K562 (cell line): ENCODE measurements around the gene TGFB1I1. TPM values are rescaled to one million over a fixed set of nuclear protein-coding genes. Genes with fewer than 3 reads are reported as not detected.
A peak's percentile ranks its signal among the peaks of the same experiment; 100 is the strongest.

Experiments
- NFE2 ChIP-seq: IDR thresholded peaks from 2 replicates; pipeline ENCODE4 v1.6.1; 2014; ENCODE audit warnings: antibody characterized with exemption, low read depth
- ZNF311 ChIP-seq: fragments of 250-450 bp; sonication (Bioruptor Pico); IDR thresholded peaks from 2 replicates; pipeline ENCODE4 v1.4.0; 2020; ENCODE audit warnings: mild to moderate bottlenecking, moderate library complexity
- polyA plus RNA-seq, 8 experiments: library from polyadenylated mRNA; depleted of rRNA in 4 of 8; stranded (reverse) in 5 of 8; unstranded in 3 of 8; fragments of >200 nt; fragmentation: Nextera tagmentation in 2 of 8; fragmentation: Illumina TruSeq in 1 of 8; extraction: Ambion mirVana in 2 of 8; extraction: Trizol in 1 of 8; gene quantifications; 2 replicates each; pipeline versions ENCODE4 v1.2.1 to v1.2.3, GENCODE V29; 2011 to 2014; ENCODE audit warnings: inconsistent platforms in 1 of 8, missing spikeins in 1 of 8
- total RNA-seq, 7 experiments: library from RNA; depleted of rRNA in 6 of 7; stranded (reverse); fragments of >200 nt in 6 of 7; fragmentation: Illumina TruSeq in 2 of 7; extraction: Trizol in 2 of 7; gene quantifications; 2 replicates each; pipeline versions ENCODE4 v1.2.1 to v1.2.3, GENCODE V29; 2011 to 2021; ENCODE audit warnings: low replicate concordance in 1 of 7
- TF ChIP-seq, protein P1 (sequence below): fragments of 450-650 bp; IDR thresholded peaks from 2 replicates; pipeline ENCODE4 v1.6.1; 2016; ENCODE audit warnings: mild to moderate bottlenecking, moderate library complexity

TGFB1I1 gene
- total and polyA plus RNA-seq, 9 of the 15 experiments (the other 6 are each of a cell fraction or from before 2014, with no cell fraction given), result 0.04 to 0.91 (median 0.19) TPM

DNA sequence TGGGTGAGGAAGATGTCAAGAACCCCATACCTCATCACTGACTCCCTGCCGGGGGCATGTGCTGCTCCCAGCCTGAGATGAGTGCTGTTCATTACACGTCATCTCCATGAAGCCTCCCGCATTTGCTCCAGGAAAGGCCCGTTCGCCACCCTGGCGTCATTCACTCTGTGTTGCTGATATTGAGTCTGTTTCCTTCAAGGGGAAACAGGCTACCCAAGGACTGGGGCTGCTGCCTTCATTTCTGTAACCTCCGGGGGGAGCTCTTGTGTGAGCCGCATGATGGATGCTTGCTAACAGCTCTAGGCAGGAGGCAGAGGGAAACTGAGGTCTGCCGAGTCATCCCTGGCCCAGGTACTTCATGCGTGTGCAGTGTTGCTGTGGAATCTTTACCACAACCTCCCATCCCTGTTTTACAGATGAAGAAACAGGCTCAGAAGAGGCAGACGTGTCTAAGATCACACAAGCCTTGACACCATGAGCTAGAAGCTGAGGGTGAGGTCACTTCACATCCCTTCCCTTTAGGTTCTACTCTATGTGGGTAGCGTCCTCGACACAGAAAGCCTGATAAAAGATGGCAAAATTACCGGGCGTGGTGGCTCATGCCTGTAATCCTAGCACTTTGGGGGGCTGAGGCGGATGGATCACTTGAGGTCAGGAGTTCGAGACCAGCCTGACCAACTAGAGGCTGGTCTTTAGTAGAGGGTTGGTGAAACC lies 16.2 kb upstream of the TGFB1I1 start (continued):
- TF ChIP-seq, protein P1, sequence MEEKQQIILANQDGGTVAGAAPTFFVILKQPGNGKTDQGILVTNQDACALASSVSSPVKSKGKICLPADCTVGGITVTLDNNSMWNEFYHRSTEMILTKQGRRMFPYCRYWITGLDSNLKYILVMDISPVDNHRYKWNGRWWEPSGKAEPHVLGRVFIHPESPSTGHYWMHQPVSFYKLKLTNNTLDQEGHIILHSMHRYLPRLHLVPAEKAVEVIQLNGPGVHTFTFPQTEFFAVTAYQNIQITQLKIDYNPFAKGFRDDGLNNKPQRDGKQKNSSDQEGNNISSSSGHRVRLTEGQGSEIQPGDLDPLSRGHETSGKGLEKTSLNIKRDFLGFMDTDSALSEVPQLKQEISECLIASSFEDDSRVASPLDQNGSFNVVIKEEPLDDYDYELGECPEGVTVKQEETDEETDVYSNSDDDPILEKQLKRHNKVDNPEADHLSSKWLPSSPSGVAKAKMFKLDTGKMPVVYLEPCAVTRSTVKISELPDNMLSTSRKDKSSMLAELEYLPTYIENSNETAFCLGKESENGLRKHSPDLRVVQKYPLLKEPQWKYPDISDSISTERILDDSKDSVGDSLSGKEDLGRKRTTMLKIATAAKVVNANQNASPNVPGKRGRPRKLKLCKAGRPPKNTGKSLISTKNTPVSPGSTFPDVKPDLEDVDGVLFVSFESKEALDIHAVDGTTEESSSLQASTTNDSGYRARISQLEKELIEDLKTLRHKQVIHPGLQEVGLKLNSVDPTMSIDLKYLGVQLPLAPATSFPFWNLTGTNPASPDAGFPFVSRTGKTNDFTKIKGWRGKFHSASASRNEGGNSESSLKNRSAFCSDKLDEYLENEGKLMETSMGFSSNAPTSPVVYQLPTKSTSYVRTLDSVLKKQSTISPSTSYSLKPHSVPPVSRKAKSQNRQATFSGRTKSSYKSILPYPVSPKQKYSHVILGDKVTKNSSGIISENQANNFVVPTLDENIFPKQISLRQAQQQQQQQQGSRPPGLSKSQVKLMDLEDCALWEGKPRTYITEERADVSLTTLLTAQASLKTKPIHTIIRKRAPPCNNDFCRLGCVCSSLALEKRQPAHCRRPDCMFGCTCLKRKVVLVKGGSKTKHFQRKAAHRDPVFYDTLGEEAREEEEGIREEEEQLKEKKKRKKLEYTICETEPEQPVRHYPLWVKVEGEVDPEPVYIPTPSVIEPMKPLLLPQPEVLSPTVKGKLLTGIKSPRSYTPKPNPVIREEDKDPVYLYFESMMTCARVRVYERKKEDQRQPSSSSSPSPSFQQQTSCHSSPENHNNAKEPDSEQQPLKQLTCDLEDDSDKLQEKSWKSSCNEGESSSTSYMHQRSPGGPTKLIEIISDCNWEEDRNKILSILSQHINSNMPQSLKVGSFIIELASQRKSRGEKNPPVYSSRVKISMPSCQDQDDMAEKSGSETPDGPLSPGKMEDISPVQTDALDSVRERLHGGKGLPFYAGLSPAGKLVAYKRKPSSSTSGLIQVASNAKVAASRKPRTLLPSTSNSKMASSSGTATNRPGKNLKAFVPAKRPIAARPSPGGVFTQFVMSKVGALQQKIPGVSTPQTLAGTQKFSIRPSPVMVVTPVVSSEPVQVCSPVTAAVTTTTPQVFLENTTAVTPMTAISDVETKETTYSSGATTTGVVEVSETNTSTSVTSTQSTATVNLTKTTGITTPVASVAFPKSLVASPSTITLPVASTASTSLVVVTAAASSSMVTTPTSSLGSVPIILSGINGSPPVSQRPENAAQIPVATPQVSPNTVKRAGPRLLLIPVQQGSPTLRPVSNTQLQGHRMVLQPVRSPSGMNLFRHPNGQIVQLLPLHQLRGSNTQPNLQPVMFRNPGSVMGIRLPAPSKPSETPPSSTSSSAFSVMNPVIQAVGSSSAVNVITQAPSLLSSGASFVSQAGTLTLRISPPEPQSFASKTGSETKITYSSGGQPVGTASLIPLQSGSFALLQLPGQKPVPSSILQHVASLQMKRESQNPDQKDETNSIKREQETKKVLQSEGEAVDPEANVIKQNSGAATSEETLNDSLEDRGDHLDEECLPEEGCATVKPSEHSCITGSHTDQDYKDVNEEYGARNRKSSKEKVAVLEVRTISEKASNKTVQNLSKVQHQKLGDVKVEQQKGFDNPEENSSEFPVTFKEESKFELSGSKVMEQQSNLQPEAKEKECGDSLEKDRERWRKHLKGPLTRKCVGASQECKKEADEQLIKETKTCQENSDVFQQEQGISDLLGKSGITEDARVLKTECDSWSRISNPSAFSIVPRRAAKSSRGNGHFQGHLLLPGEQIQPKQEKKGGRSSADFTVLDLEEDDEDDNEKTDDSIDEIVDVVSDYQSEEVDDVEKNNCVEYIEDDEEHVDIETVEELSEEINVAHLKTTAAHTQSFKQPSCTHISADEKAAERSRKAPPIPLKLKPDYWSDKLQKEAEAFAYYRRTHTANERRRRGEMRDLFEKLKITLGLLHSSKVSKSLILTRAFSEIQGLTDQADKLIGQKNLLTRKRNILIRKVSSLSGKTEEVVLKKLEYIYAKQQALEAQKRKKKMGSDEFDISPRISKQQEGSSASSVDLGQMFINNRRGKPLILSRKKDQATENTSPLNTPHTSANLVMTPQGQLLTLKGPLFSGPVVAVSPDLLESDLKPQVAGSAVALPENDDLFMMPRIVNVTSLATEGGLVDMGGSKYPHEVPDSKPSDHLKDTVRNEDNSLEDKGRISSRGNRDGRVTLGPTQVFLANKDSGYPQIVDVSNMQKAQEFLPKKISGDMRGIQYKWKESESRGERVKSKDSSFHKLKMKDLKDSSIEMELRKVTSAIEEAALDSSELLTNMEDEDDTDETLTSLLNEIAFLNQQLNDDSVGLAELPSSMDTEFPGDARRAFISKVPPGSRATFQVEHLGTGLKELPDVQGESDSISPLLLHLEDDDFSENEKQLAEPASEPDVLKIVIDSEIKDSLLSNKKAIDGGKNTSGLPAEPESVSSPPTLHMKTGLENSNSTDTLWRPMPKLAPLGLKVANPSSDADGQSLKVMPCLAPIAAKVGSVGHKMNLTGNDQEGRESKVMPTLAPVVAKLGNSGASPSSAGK, result peak; percentile 34; the same call in 1 of the 2 replicates
- TF ChIP-seq NFE2, result peak; percentile 75
- TF ChIP-seq ZNF311 (CRISPR knock-in tag), result no peak
